Tibial artery (tissue), 4 donors: Measurements from ENCODE around the gene ILF3.

ENCODE experiments used
- DNase-seq, 2 donors: peaks; one replicate each; pipeline ENCODE4 v3.0.0-alpha.2; 2019
- H3K27ac ChIP-seq, 2 donors: fragments of 200-600 bp; sonication (generic) in 1 of 2; 1 replicate in 1 of 2; 2 replicates in 1 of 2; pipeline ENCODE4 v1.5.1; 2018 to 2019; ENCODE audit warnings: mild to moderate bottlenecking in 1 of 2
- H3K27me3 ChIP-seq, 2 donors: fragments of 200-600 bp; sonication (generic) in 1 of 2; one replicate each; pipeline versions ENCODE4 v1.5.1 to v1.6.0; 2016 to 2019
- H3K36me3 ChIP-seq, 3 donors: fragments of 200-600 bp; sonication (generic) in 2 of 3; one replicate each; pipeline ENCODE4 v1.5.1; 2016 to 2019; ENCODE audit warnings: mild to moderate bottlenecking in 2 of 3
- H3K4me1 ChIP-seq, 4 donors: fragments of 200-600 bp; sonication (generic) in 2 of 4; 1 replicate in 3 of 4; 2 replicates in 1 of 4; pipeline ENCODE4 v1.5.1; 2016 to 2019
- H3K4me3 ChIP-seq, 2 donors: fragments of 200-600 bp; sonication (generic) in 1 of 2; 1 replicate in 1 of 2; 2 replicates in 1 of 2; pipeline ENCODE4 v1.5.1; 2018 to 2019; ENCODE audit warnings: mild to moderate bottlenecking in 2 of 2
- H3K9me3 ChIP-seq, 3 donors: fragments of 200-600 bp; sonication (generic) in 1 of 3; one replicate each; pipeline ENCODE4 v1.5.1; 2016 to 2019
- CTCF ChIP-seq, 2 experiments: fragments of 200-600 bp in 1 of 2; fragments of 450-650 bp in 1 of 2; IDR thresholded peaks; one replicate each; pipeline ENCODE4 v1.5.1; 2017 to 2019; ENCODE audit warnings: antibody characterized with exemption in 2 of 2, mild to moderate bottlenecking in 1 of 2, moderate library complexity in 1 of 2
- intact Hi-C: fragments of 100-400 bp; cut with DNase I; formaldehyde crosslinking; loops from one replicate; pipeline ENCODE4 v1.15.0; 2023; ENCODE audit warnings: low total_unique reads

Gene ILF3

DNA sequence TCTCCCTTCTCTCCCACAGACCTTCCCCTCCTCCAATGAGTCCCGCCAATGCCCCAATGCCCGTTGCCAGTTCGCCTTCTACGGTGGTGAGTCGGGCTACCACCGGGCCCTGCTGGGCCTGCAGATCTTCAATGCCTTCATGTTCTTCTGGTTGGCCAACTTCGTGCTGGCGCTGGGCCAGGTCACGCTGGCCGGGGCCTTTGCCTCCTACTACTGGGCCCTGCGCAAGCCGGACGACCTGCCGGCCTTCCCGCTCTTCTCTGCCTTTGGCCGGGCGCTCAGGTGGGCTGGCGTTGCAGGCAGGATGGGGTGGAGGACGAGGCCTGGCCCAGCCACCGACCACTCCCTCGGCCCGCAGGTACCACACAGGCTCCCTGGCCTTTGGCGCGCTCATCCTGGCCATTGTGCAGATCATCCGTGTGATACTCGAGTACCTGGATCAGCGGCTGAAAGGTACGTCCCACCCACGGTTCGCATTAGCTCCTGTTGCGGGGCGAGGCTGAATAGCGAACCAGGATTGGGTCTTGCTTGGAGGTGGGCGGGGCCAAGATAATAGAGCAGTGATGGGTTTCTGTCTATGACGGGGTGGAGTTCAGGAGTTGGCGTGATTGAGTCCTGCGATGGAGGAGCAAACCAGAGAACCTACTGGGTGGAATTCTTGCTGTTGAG lies 17.7 kb upstream of the ILF3 start:
- TF ChIP-seq CTCF (IDR thresholded peaks at IDR 0.05): no peak
- H3K4me3 ChIP-seq: no peak overlapping the region
- DNase-seq: no peak
- no peak overlapping the region for H3K27ac ChIP-seq
- H3K9me3 ChIP-seq: no peaks in the 10 kb centered on the region
- H3K27me3 ChIP-seq: no peaks in the 10 kb centered on the region
- peaks cover 0 to under 1% (median 0%) of the 10 kb centered on the region in 4 donors for H3K4me1 ChIP-seq
- intact Hi-C loops: no loop called here
- H3K36me3 ChIP-seq: peaks cover 82 to 99% (median 91%) of the 10 kb centered on the region in 3 donors

- no peak overlapping the region for H3K4me3 ChIP-seq
- intact Hi-C loops: no loop called here
- no peaks in the 10 kb centered on the region for H3K27me3 ChIP-seq
- peaks cover 0 to 15% (median 0%) of the 10 kb centered on the region in 4 donors for H3K4me1 ChIP-seq
- no peak overlapping the region for H3K27ac ChIP-seq
- H3K9me3 ChIP-seq: no peaks in the 10 kb centered on the region
- no peak for DNase-seq
- no peak for TF ChIP-seq CTCF (IDR thresholded peaks at IDR 0.05)
- peaks cover 80 to 99% (median 90%) of the 10 kb centered on the region in 3 donors for H3K36me3 ChIP-seq
Measured at GRCh38 chr19:10637894-10638293, 16.3 kb upstream of the ILF3 start.

- TF ChIP-seq CTCF (IDR thresholded peaks at IDR 0.05): no peak
- DNase-seq: no peak
- Histone ChIP-seq H3K27ac (no peak overlapping the region), H3K36me3 (peaks cover 66 to 90% (median 84%) of the 10 kb centered on the region in 3 donors), H3K27me3 (no peaks in the 10 kb centered on the region), H3K9me3 (no peaks in the 10 kb centered on the region), H3K4me3 (no peak overlapping the region), H3K4me1 (peaks cover 0 to 30% (median 9%) of the 10 kb centered on the region in 4 donors)
- intact Hi-C loops: no loop called here
Measured at GRCh38 chr19:10639836-10640235, 14.3 kb upstream of the ILF3 start.

- H3K36me3 ChIP-seq: peaks cover 60 to 85% (median 79%) of the 10 kb centered on the region in 3 donors
- no peaks in the 10 kb centered on the region for H3K27me3 ChIP-seq
- H3K4me1 ChIP-seq: peaks cover 0 to 31% (median 9%) of the 10 kb centered on the region in 4 donors
- TF ChIP-seq CTCF (IDR thresholded peaks at IDR 0.05): no peak
- no peak for DNase-seq
- no peaks in the 10 kb centered on the region for H3K9me3 ChIP-seq
- H3K4me3 ChIP-seq: no peak overlapping the region
- intact Hi-C loops: no loop called here
- no peak overlapping the region for H3K27ac ChIP-seq
Measured at GRCh38 chr19:10640361-10640760, 13.8 kb upstream of the ILF3 start.

DNA sequence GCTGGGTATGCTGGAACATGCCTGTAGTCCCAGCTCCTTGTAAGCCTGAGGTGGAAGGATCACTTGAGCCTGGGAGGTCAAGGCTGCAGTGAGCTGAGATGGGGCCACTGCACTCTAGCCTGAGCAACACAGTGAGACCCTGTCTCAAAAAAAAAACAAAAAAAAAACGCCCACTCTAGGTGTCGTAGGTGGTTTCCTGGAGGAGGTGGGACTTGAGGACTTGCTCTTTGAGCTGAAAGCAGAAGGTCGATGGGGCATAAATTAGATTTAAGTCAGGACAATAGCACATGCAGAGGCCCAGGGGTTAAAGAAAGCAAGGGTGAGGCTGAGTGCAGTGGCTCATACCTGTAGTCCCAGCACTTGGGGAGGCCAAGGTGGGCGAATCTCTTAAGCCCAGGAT lies 12.9 kb upstream of the ILF3 start:
- peaks cover 0 to 31% (median 9%) of the 10 kb centered on the region in 4 donors for H3K4me1 ChIP-seq
- no peak for TF ChIP-seq CTCF (IDR thresholded peaks at IDR 0.05)
- no peak for DNase-seq
- H3K9me3 ChIP-seq: no peaks in the 10 kb centered on the region
- H3K27ac ChIP-seq: no peak overlapping the region
- H3K4me3 ChIP-seq: no peak overlapping the region
- intact Hi-C loops: no loop called here
- H3K36me3 ChIP-seq: peaks cover 57 to 76% (median 70%) of the 10 kb centered on the region in 3 donors
- no peaks in the 10 kb centered on the region for H3K27me3 ChIP-seq
